Lower leg skin (tissue), 4 donors: ENCODE data around the gene S100A9. TPM values are rescaled to one million over a fixed set of nuclear protein-coding genes. Genes with fewer than 3 reads are reported as not detected.
A peak's percentile ranks its signal among the peaks of the same experiment; 100 is the strongest.

Source experiments
- DNase-seq, 2 donors: peaks; one replicate each; pipeline ENCODE4 v3.0.0-alpha.2; 2019; ENCODE audit warnings: low spot score in 2 of 2
- H3K4me3 ChIP-seq: fragments of 200-600 bp; sonication (generic); 2 replicates; pipeline ENCODE4 v1.5.1; 2017; ENCODE audit warnings: mild to moderate bottlenecking, low read depth; ENCODE audit not compliant: poor library complexity, severe bottlenecking
- POLR2A ChIP-seq, 2 donors: fragments of 450-650 bp; IDR thresholded peaks; one replicate each; pipeline ENCODE4 v1.6.1; 2016 to 2017; ENCODE audit warnings: antibody characterized with exemption in 2 of 2, mild to moderate bottlenecking in 1 of 2, moderate library complexity in 1 of 2
- WGBS, 2 donors: methylation state at CpG; one replicate each; pipeline ENCODE4 v1.1.5; 2018; 5-methylcytosine and 5-hydroxymethylcytosine counted together
- intact Hi-C: fragments of 100-400 bp; cut with DNase I; formaldehyde crosslinking; loops from one replicate; pipeline ENCODE4 v1.15.0; 2023; ENCODE audit warnings: low total_unique reads
- total RNA-seq, 4 donors: library from RNA; depleted of rRNA; stranded (reverse); fragments of >200 nt; gene quantifications; one replicate each; pipeline ENCODE4 v1.1.0, GENCODE V29; 2016
- TF ChIP-seq, protein P1 (sequence below), 3 donors: fragments of 450-650 bp; IDR thresholded peaks; one replicate each; pipeline ENCODE4 v1.5.1; 2016; ENCODE audit warnings: antibody characterized with exemption in 3 of 3, mild to moderate bottlenecking in 3 of 3, moderate library complexity in 2 of 3

S100A9 gene
- total RNA-seq, 4 donors from 2014 or later: 21.6 to 53.2 (median 31.3) TPM

DNA sequence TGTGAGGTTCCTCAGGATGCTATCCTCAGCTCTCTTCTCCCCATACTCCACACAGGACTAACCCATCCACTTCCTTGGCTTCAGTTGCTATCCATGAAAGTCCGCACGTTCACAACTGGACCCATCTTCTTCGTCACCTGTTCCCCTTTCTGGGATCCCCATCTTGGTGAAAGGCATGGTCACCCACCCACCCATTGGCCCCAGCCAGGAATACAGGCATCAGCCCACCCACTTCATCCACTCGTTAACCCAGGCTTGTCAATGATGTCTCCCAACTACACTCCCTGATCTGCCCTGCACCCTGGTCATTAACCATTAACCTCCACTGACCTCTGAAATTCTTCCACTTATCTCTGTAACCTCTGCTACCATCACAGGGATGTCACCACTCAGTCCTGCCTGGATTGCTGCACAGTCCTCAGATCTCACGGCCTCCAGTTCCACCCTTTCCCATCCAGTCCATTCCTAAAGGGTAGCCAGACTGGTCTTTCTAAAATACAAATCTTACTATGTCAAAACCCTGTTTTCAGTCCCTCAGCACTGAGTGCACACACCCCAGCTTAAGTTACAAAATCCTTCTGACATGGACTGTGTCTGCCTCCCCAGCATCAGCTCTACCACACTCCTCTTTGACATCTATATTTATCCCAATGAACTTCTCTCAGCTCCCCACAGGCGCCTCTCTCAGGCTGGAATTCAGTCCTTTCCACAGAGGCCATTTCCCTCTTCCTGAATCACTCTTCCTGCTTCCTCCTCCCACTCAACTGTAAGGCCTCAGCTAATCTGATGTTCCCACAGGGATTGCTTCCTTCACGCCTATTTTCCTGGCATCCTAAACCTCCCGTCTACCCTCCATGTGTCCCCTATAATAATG, 19.4 kb upstream of the S100A9 start:
- TF ChIP-seq, protein P1, sequence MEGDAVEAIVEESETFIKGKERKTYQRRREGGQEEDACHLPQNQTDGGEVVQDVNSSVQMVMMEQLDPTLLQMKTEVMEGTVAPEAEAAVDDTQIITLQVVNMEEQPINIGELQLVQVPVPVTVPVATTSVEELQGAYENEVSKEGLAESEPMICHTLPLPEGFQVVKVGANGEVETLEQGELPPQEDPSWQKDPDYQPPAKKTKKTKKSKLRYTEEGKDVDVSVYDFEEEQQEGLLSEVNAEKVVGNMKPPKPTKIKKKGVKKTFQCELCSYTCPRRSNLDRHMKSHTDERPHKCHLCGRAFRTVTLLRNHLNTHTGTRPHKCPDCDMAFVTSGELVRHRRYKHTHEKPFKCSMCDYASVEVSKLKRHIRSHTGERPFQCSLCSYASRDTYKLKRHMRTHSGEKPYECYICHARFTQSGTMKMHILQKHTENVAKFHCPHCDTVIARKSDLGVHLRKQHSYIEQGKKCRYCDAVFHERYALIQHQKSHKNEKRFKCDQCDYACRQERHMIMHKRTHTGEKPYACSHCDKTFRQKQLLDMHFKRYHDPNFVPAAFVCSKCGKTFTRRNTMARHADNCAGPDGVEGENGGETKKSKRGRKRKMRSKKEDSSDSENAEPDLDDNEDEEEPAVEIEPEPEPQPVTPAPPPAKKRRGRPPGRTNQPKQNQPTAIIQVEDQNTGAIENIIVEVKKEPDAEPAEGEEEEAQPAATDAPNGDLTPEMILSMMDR (IDR thresholded peaks at IDR 0.05): no peak
- no peak for TF ChIP-seq POLR2A (IDR thresholded peaks at IDR 0.05)
- H3K4me3 ChIP-seq: no peak overlapping the region
- WGBS, 2 donors: 68 to 71% methylated on average over 8 of the region's 8 CpGs
- peak in 1 of 2 donors; percentile 58 for DNase-seq
- intact Hi-C loops: no loop called here

DNA sequence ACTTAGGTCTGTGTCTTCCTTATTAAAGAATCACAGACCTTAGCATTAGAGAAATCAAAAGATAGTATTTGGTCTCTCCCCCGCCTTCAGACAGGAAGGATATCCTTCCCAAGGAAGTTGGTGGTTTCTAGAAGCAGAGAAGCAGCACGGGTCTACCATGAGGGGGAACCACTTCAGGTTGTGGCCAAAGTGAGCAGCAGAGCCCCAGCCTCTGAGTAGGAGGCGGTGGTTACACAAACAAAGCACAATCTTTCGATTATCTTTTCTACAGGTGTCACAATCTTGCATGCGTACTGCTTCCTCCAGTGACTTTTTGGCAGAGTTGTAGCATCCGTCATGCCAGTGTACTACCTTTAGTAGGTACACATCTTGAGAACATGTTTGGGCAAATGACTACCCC, 17.9 kb upstream of the S100A9 start:
- no peak for DNase-seq
- no peak for TF ChIP-seq POLR2A (IDR thresholded peaks at IDR 0.05)
- TF ChIP-seq, protein P1 (IDR thresholded peaks at IDR 0.05): no peak
- no peak overlapping the region for H3K4me3 ChIP-seq
- intact Hi-C loops: no loop called here
- WGBS, 2 donors: 52 to 60% methylated on average over 6 of the region's 6 CpGs

DNA sequence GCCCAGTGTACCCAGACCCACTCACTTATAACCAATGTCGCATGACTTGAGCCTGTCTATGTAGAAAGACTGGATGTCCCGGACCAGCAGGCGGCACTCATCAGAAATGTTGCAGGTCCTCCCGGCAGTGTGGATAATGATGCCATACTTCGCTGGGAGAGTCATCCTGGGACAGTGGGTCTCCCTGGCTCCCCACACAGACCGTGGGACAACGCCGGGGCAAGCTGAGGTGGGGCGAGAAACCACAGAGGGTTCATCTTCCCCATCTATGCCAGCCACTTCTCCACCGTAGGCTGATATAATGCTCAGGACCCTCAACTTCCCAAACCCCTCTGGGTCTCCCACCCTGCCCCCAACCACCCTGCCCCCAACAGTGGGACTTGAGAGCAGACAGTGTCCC, 17.3 kb upstream of the S100A9 start:
- intact Hi-C loops: no loop called here
- no peak overlapping the region for H3K4me3 ChIP-seq
- peak in 1 of 2 donors; percentile 70 for DNase-seq
- 75 to 89% methylated on average over 10 of the region's 10 CpGs for WGBS, 2 donors
- no peak for TF ChIP-seq POLR2A (IDR thresholded peaks at IDR 0.05)
- TF ChIP-seq, protein P1 (IDR thresholded peaks at IDR 0.05): no peak

DNA sequence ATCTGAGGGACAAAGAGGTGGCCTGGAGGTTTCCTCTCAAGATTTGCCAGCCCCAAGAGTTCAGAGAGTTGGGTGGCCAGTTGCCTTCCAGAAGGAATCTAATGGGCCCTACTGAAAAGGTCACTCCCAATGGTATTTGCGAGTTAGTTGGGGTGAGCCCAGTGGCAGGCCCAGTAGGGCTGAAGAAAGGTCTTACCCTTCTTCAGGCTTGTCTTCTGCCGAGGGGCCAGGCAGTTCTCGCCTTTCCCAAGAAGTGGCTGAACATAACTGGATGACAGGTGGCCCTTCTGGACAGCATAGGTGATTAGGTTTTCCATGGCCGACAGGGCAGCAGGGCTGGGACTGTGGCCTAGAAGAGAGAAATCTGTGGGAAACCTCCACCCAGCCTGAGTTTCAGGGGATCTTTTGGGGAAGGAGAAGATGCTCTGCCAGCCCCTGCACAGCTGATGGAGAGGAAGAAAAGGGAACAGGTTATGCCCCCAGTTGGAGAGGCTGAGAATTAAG, 16.2 kb upstream of the S100A9 start:
- no peak for TF ChIP-seq POLR2A (IDR thresholded peaks at IDR 0.05)
- TF ChIP-seq, protein P1 (IDR thresholded peaks at IDR 0.05): no peak
- intact Hi-C loops: no loop called here
- peak in 1 of 2 donors; percentile 57 for DNase-seq
- WGBS, 2 donors: 90 to 91% methylated on average over 4 of the region's 4 CpGs
- no peak overlapping the region for H3K4me3 ChIP-seq

DNA sequence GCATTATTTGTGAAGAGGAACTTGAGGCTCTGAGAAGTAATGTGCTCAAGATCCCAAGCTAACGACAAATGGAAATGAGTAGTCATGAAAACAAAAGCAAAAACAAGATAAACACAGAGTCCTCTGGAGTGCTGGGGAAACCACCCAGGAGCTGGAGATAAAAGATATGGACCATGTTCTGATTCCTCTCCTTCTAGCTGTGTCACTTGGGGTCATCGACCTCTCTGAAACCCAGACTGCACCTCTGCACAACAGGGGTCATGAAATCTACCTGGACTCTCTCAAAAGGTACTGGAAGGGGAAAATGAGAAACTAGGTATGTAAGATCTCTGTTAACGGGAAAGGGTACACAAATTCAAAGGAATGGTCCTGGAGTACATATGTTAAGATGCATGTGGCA, 15.5 kb upstream of the S100A9 start:
- no peak overlapping the region for H3K4me3 ChIP-seq
- TF ChIP-seq, protein P1 (IDR thresholded peaks at IDR 0.05): no peak
- TF ChIP-seq POLR2A (IDR thresholded peaks at IDR 0.05): no peak
- intact Hi-C loops: no loop called here
- DNase-seq: no peak
- 66 to 75% methylated on average over 3 of the region's 3 CpGs for WGBS, 2 donors
